Spleen (tissue), 7 donors: ENCODE data around the gene PTPRN2.

Source experiments
- POLR2A ChIP-seq, 3 donors: fragments of 450-650 bp; IDR thresholded peaks; one replicate each; pipeline ENCODE4 v1.5.1; 2017; ENCODE audit warnings: antibody characterized with exemption in 3 of 3, mild to moderate bottlenecking in 1 of 3
- TF ChIP-seq, protein P1 (sequence below), 11 experiments: fragments of 200-600 bp in 7 of 11; fragments of 450-650 bp in 4 of 11; sonication (generic) in 4 of 11; IDR thresholded peaks in 8 of 11; conservative IDR thresholded peaks in 3 of 11; 1 replicate in 7 of 11; 2 replicates in 4 of 11; pipeline versions ENCODE4 v1.4.0 to v1.8.0; 2016 to 2021; ENCODE audit warnings: antibody characterized with exemption in 11 of 11, inconsistent platforms in 4 of 11, mild to moderate bottlenecking in 1 of 11
- donor health status: DM: no; HTN: no; CAD: no; lungs with moderate emphysema.
- donor health status: DM: no; HTN: no; CAD: no.
- donor health status: DM: no; HTN: no; CAD: no.

DNA sequence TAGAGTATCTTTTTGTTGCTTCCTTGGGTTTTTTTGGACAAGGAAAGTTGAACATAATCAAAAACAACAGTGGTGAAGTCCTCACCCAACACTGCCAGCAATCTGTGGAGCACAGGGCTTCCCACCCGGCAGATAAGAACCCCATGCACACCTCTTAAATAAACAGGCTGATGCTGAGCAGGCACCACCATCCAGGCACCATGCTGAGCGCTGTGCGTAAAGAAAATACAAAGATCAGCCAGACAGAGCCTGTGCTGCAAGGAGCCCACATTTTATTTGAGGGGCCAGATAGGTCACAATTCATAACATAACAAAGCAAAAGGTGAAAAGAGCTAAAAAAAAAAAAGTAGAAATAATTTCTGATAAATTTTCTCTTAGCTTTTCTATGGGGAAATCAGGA, 231.2 kb downstream of the PTPRN2 start:
- TF ChIP-seq, protein P1, sequence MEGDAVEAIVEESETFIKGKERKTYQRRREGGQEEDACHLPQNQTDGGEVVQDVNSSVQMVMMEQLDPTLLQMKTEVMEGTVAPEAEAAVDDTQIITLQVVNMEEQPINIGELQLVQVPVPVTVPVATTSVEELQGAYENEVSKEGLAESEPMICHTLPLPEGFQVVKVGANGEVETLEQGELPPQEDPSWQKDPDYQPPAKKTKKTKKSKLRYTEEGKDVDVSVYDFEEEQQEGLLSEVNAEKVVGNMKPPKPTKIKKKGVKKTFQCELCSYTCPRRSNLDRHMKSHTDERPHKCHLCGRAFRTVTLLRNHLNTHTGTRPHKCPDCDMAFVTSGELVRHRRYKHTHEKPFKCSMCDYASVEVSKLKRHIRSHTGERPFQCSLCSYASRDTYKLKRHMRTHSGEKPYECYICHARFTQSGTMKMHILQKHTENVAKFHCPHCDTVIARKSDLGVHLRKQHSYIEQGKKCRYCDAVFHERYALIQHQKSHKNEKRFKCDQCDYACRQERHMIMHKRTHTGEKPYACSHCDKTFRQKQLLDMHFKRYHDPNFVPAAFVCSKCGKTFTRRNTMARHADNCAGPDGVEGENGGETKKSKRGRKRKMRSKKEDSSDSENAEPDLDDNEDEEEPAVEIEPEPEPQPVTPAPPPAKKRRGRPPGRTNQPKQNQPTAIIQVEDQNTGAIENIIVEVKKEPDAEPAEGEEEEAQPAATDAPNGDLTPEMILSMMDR (IDR thresholded peaks at IDR 0.05 in 8 of 11, conservative IDR thresholded peaks at IDR 0.05 in 3 of 11), result no peak
- no peak for TF ChIP-seq POLR2A (IDR thresholded peaks at IDR 0.05)
